GM15510 (cell line): ENCODE measurements around the gene BBX.

Source experiments
- POLR2A ChIP-seq: IDR thresholded peaks from 3 replicates; pipeline ENCODE4 v1.6.1; 2011; ENCODE audit warnings: borderline replicate concordance; ENCODE audit not compliant: insufficient read length; ENCODE audit errors: extremely low read depth

The BBX gene

DNA sequence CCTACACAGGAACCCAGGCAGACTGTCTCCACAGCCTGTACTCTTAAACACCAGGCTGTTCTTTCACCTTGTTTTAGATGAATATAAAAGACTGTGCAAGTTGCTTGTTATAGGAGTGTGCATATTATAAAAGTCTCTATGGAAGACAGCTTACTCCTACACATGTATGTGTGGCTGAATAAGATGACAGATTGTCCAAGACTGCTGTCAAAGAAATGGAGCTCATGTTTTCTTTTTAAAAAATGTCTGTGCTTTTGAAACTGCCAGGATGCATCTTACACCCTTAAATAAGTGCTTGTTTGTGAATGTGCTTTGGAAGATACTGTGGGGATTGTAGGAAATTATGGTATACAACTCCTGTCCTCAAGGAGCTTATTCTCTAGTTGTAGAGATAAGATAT, 237.4 kb downstream of the BBX start:
- no peak for TF ChIP-seq POLR2A

DNA sequence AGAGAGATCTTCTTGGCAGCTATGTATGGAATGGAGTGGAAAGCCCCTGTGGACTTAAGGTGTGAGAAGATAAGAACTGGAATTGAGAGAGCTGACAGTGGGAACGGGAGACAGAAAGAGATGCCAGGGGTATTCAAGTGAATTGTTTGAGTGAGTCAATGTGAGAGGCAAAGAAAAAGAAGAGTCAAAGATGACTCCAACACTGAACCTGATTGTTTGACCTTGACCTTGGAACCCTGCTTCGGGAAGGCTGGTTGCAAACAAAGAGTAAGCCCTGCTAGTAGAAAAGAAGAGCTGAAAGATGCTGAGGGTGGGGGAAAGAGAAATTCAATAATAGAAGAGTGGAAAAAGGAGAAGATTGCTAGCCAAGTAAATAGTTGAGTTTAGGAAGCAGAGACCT, 238.6 kb downstream of the BBX start:
- TF ChIP-seq POLR2A: no peak

DNA sequence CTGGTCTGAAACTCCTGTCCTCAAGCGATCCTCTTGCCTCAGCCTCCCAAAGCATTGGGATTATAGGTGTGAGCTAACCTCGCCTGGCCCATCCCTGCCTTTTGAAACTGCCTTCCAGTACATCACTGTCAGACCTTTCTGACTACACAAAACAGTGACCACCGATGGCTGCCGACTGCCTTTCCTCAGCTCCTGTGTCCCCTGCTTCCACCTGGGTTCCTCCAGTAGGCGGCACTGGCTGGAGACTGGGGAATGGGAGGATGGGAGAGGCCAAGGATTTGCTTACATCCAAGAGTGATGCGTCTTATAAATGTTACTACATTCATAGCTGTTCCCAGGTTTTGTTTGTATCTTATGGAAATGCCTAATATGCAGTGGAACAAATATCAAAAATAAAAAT, 242.8 kb downstream of the BBX start:
- TF ChIP-seq POLR2A: no peak

DNA sequence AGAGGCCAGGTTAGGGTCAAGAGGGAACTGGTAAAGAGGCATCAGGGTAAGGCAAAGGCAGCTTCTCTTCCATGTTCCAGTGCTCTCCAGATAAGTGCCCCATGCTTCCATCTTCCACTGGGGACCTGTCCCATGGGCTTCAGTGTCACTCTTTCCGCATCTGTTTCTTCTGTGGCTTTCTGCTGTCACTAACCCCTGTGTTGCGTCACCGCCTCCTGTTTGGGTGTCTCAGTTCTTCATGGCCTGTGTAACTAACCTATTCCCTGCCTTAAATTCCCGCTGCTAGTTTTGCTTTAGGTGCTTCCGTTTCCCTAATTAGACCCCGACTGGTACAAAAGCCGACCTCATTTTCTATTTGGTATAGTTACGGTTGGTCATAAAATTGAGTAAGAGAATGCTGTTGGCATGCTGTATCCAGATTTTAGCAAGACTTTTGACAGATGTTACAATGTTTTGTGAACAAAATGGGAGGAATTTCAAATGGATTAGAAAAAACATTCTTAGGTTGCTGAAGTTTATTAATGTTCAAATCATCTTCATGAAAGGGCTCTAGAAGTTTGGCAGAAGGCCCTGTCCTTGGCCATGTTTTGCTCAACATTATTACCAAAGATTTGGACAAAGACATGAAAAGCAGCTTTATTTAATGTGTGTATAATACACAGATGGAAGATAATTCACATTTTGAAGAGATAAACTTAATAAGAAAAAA, 245.3 kb downstream of the BBX start:
- no peak for TF ChIP-seq POLR2A

DNA sequence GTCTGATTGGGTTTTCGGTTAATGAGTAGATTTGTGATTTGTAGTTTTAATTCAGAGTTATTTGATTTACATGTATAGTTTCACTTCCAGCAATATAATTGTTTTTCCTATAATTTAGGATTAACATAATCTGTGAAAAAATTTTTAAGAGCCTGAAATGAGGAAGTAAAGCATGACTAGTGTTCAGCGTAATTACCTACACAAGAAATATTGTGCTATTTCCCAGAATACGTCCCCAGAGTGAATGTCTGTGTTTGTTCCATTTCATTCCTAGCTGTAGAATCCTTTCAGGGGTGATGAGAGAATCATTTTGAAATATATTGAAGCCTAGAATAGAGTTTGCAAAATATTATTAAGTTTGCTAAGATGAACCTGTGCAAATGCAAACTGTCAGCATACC, 247.1 kb downstream of the BBX start:
- no peak for TF ChIP-seq POLR2A

DNA sequence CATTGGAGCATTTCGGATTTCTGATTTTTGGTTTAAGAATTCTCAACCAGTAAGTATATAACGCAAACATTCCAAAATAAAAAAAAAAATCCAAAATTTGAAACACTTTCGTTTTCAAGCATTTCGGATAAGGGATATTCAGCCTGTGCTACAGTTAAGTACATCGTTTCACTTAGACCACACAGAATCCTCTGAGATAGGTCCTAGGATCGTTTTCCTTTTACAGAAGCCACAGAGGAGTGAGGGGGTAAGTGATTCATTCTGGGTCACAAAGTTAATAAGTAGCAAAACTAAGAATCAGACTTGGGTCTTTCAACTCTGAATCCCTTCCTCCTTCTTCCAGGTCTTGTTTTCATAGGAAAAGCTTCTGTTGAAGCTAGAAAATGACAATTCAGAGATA, 249.3 kb downstream of the BBX start:
- TF ChIP-seq POLR2A: no peak

DNA sequence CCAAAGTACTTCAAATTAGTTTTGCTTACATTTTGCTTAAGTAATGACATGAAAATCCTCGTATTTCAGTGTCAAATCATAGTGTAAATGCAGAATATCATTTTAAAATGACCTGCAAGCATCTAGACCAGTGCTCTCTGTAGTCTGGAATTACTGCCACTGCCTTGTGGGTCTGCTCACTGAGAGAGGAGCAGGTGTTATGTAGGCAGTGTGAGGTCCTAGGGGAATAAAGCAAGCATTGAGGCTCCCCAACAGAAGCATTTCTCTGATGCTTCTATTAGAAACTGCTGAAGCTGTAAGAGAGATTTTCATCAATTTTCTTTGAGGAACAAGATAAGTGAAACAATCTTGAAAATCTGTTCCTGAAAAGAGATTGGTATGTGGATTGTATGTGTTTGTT, 253.2 kb downstream of the BBX start:
- TF ChIP-seq POLR2A: no peak

DNA sequence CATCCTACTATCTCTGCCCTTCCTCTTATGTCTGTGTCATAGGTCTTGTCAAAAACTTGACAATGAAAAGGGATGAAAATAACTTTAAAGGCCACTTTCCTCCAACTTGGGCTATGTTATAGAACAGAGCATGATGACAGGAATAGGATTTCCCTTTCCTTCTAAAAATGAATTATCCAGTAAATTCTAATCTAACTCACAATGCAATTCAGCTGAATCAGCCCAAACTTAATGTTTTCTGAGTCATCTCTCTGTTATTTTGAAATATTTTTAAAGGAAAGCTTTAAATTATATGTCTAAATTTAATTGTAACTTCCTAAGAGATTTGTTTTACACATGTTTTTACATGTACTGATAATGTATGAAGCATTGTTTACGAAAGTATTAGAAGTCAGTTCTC, 258.5 kb downstream of the BBX start:
- no peak for TF ChIP-seq POLR2A

DNA sequence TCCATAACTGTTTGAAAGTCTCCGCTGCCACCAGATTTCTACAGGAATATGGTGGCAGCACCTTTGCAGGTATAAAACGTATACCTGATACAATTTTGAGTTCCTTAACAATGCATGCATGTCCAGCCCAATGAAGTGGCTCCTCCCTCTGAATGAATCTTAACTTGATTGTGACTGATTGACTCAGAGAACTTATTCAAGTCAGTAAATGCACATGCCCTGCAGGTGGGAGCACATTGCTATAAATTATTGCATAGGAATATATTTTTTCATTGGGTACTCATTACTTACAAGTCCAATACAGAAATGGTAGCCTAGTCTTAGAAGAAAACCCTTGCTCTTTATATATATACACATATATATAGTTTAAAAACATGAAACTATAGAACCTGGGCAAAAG, 259.3 kb downstream of the BBX start:
- no peak for TF ChIP-seq POLR2A

DNA sequence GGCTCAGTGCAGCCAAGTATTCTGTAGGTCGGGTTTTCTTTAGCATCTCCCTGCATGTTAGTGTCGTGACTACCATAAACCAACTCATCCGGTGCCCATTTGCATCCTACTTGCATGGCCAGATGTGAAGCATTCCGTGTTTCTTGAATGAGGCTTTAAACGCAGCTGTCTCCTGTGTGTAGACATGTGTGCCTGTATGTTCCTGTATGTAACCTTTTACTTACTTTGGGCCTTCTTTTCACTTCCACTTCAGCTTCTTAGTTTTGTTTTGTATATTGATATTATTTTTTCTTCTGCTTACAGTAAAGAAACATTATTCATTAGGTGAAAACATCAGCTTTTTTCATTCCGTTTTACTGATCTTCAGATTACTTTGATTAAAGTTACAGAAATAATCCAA, 267.9 kb downstream of the BBX start:
- no peak for TF ChIP-seq POLR2A

DNA sequence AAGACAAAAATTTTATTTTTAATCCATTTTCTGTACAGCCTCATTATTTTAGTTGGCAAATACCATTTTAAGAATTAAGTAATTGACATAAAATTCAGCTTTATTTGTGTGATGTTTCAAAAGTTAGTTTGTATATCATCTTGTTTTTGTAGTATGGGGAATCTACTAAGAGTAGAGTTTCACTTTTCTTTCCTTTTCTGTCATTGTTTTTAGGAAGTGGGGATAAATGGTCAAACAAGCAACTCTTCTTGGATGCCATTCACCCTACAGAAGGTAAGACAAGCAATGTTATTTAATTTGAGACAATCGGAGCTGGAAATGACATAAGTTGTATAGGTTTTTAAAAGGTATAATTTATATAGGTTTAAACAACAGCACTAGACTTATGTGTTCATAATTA, 268.3 kb downstream of the BBX start:
- no peak for TF ChIP-seq POLR2A

DNA sequence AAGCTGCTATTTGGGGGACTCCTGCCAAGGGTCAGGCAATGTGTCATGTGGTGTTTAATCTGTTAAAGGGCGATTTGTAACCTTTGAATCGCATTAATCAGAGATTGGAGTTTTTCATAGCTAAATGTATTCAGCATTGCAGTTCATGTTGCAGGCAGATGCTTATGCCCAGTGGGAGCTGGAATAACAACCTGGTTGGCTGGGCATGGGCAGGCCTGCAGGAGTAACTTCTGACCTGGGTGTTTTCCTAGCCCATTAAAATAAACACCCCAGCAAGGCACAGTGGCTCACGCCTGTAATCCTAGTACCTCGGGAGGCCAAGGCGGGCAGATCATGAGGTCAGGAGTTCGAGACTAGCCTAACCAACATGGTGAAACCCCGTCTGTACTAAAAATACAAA, 268.7 kb downstream of the BBX start:
- no peak for TF ChIP-seq POLR2A

DNA sequence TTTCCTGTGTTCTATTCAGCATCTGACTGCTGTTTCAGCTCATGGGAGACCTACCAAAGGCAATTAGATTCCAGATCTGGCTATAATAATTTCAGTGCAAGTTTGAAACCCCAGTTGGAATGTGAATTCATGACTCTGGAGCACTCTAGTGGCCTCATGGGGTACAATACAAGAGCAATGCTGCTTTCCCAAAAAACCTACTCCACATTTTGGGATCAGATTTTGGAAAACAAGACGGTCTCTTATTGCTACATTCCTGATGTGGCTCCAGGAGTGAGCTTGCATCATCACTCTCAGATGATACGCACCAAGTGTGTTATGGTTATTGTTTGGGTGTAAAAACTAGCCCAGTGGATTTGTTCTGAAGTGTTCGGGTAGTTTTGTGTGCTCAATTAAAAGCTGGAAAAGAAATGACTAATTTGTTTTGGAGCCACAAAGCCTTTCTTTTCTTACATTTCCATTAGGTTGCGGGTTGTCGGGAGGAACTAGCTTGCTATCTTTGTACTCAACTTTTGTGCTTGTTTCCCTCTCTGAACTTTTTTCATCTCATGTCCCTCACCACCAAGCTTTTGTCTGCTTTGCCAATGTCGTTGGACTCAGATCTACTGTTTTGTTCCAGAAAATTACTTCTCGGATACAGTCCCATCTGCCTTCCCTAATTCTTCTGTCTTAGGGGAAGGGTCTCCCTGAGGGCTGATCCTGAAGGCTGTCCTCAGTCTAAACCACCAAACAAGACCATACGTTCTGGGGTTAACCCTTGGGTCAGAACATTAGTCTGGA, 272.1 kb downstream of the BBX start:
- no peak for TF ChIP-seq POLR2A

DNA sequence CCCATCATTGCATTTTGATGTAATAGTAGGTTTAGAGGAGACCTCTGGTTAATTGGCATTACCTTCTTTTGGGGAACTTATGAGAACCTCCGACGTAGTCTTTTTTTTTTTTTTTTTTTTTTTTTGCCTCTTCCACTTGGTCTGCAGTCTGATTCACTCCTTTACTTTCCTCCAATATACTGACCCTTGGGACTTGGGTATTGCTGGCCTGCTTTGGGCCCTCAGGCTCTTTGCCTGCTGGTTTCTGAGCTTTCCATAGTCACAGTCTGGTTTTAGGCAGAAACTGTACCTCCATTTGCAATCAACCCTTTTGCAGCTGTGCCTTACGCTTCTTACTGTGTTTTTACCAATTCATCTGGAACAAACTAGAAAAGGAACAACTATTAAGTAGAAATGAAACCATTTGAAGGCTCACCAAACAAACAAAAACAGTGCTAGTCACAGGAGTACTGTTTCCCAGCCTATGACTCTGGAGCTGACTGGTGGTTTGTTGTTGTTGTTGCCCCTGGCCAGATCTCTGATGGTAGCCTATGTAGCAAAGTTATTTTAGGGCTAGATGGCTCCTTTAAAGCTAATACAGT, 272.8 kb downstream of the BBX start:
- no peak for TF ChIP-seq POLR2A

DNA sequence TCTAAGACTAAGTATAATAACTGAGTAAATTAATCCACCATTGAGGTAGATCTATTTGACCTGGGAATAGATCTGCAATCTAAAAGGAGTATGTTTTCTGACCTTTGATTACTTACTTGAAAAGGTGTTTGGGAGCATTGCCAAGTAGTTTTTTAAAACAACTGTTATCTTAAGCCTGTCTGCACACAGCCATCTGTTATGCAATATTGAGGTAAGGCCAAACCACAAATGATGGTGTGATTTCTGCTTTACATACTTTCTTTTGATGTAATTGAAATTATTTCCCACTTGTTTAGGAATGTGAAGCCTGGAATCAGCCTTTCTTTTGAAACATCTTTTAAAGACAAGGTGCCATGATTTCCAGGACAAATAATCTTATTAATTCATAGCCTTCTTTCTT, 274.0 kb downstream of the BBX start:
- no peak for TF ChIP-seq POLR2A

DNA sequence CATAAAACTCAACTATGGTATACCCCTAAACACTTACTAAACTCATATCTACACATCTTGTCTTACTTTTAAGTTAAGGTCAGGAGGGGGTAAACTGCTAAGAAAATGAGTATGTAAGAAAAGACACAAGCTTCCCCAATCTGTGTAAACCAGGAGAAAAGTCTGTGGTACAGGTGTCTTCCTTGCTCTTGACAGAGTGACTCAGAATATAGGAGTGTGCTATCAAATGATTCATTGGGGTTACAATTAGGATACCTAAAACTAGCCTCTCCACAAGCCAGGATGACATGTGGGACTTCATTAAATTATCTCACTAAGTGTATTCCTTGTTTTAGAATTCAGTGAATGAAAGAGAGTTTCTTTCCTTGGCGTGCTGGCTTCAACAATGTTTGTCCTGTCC, 274.8 kb downstream of the BBX start:
- TF ChIP-seq POLR2A: no peak
